LHCN-M2 (cell line): ENCODE results near the gene ACSS1. TPM values are rescaled to one million over a fixed set of nuclear protein-coding genes. Genes with fewer than 3 reads are reported as not detected.

Experiments
- DNase-seq: peaks from one replicate; pipeline ENCODE4 v3.0.0-alpha.2; 2012; ENCODE audit warnings: low read depth
- total RNA-seq: library from RNA; depleted of rRNA; stranded (reverse); fragments of >200 nt; gene quantifications from 2 replicates; pipeline ENCODE4 v1.2.3, GENCODE V29; 2014

The ACSS1 gene
- total RNA-seq, 1 experiment from 2014 or later = 0.75 TPM

GRCh38 chr20:25046736-25047666, 10.9 kb downstream of the ACSS1 start:
- DNase-seq = no peak

GRCh38 chr20:25046181-25046641, 11.7 kb downstream of the ACSS1 start:
- DNase-seq = no peak

DNA sequence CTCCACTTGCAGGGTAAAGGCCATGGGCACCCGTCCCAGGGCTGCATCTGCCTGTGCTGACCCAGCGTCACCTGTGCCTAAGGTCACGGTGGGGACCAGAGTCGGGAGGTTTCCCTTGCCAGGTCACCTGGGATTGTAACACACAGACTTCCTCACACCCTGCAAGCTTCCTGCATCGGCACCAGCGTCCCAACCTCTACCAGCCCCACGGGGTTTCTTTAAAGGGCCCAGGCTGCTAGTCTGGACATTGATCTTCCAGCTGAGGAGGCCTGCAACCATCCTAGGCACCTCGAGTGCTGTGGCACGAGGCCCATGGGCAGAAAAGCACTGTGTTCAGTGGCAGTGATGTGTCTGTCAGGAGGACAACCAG, 12.6 kb downstream of the ACSS1 start:
- DNase-seq = no peak

GRCh38 chr20:25044660-25045342, 13.1 kb downstream of the ACSS1 start:
- no peak for DNase-seq

DNA sequence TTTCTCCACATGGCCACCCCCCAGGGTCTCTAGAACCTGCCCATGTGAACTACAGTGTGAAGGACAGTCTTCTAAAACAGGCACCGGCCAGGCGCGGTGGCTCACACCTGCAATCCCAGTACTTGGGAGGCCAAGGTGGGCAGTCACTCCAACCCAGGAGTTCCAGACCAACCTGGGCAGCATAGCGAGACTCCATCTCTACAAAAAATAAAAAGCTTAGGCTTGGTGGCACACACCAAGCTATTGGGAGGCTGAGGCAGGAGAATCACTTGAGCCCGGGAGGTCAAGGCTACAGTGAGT, 13.7 kb downstream of the ACSS1 start:
- DNase-seq = no peak

GRCh38 chr20:25043499-25044260, 14.3 kb downstream of the ACSS1 start:
- no peak for DNase-seq

DNA sequence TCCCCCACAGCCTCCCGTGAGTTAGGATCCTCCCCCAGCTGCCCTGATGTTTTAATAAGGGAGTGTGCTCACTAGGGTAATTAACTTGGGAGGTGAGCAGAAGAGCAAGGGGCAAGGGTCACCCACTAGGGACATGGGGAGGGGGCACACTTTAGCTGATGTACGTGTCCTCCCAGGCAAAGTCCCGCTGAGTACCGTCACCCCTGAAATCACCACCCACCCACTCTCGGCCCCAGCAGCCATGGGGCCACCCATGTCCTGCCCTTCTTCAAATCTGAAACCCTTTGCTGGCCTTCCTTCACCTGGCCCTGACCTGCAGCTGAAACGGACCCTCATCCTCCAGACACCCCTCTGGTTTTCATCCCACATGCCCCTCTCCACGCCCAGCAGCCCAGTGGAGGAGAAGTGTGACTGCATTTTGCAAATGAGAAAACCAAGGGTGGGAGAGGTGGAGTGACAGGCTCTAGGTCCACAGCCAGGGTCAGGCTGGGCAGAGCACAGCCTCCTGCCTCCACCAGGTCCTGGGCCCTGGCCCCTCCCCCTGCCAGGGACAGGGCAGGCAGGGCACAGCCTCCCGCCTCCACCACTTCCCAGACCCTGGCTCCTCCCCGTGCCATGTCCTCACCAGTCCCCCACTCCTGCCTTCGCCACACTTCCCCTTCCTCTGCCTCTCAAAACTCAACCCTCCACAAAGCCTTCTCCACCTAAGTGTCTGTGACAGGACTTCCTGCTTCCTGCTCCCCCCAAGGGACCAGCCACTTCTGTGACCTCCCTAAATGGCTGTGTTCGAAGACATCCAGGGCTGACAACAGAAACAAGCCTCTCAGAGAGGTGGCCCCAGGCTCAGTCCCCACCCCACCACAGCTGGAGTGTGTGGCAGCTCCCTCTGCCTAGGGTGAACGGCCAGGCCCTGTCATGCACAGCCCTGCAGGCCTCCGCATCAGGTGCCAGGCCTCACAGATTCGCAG, 15.1 kb downstream of the ACSS1 start:
- DNase-seq = no peak

DNA sequence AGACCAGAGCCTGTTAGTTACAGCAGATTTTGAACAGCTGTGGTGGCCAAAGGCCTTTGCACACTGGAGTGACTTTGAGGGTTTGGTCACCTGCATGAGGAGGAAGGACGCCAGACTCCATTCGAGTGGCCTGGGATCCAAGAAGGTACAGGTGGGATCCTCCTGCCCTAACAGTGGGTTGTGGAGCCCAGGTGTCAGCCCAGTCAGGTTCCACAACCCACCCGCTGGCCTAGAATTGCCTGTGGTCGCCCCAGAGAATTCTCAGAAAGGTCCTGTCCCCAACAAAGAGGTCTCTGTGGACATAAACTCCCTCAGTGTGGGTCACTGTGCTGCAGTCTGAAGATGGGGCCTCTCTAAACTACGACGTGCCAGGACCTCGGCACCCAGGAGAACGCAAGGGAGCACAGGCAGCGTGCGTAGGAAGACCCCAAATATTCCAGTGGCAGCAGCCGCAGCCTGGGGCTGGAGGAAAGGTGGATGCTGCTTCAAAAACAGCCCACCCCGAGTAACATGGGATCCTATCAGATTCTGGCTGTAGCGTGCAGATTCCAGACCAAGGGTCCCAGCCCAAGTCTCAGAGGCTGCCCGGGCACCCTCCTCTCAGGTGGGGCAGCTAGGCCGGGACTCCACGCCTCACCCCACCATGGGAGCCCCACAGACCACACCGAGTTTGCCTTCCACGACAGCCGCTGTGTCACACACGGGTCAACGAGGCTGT, 16.0 kb downstream of the ACSS1 start:
- DNase-seq = no peak

- peak; percentile 66 for DNase-seq
Measured at GRCh38 chr20:25040438-25040831, 17.5 kb downstream of the ACSS1 start.

- DNase-seq = peak; percentile 92
Measured at GRCh38 chr20:25039697-25040437, 18.1 kb downstream of the ACSS1 start.

- DNase-seq = no peak
Measured at GRCh38 chr20:25038591-25039015, 19.3 kb downstream of the ACSS1 start.

DNA sequence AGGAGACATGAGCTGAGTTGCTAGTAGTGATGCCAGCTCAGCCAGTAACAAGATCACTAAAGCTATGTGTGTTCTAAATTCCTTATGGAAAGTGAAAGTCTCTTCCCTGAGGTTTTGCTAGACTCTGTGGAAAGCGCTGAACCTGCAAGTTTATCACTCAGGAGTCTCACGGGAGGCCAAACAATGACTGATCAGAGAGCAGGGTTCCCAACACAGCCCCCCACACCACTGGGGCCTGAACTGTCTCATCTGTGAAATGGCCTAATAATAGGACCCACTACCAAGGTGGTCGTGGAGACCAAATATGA, 19.9 kb downstream of the ACSS1 start:
- no peak for DNase-seq

DNA sequence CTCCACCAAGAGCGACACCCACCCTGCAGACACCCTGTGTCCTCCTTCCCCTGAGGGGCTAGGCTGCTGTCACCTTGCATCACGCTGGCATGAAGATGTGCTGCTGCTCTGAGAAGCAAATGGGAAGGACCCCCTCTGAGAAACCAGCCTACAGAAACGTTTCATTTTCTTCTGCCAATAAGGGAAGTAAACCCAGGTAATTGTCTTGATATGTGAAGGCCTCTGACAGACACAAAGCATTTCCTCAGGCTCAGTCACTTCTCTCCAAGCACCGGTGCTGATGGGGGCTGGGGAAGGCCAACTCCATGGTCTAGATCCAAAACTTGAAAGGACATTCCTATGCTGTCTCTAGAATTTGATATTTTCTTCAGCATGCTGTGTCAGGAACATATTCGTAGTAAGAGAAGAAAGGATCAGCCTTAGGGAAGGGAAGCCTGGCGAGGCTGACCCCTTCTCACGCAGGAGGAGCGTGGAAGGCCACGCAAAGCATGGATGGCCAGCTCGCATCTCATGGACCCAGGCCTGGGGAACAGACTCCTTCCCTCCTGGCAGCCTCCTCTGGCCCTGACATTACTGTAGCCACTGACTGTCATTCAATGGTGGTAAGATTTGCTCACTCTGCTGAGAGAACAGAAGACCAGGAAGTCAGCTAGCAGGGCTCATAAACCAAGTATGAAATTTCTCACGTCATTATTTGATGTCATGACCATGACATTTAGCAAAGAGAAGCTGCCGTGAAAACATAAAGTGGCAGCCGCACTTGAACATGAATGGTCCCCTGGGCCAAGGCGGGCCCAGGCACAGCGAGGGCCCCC, 20.4 kb downstream of the ACSS1 start:
- DNase-seq = no peak

GRCh38 chr20:25036331-25036936, 21.5 kb downstream of the ACSS1 start:
- DNase-seq = no peak

DNA sequence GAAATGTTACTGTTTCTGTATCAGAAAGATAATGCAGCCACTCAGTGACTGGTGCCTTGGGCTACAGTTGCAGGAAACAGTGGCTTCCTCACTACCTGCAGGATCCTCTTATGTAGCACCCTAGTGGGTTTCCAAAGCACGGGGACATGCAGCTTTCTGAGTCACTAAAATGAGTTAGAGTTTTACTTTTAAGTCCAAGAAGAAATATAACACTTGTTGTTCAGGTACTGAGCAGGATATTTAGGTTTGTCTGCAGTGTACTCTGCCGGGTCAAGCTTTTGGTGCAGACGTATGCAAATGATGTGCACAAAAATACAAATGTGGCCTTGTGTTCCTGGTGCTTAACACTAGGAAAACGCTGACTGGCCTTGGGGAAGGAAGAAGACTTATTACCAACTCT, 22.0 kb downstream of the ACSS1 start:
- DNase-seq = no peak

DNA sequence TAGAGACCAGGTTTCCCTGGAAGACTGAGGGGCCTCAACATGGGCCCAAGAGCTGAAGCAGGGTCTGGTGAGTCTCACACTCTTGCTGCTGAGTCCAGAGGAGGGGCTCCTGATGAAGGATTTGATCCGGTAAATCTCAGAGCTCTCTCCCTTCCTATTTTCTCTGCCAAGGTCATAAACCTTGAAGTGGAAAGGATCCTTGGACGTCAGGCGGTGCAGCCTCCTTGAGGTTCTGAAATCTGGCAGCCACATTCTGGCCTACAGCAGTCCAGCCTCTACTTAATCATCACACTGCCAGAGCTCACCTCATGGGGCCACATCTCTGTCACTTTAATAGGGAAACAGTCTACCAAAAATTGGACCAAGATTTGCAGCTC, 24.0 kb downstream of the ACSS1 start:
- DNase-seq = no peak

DNA sequence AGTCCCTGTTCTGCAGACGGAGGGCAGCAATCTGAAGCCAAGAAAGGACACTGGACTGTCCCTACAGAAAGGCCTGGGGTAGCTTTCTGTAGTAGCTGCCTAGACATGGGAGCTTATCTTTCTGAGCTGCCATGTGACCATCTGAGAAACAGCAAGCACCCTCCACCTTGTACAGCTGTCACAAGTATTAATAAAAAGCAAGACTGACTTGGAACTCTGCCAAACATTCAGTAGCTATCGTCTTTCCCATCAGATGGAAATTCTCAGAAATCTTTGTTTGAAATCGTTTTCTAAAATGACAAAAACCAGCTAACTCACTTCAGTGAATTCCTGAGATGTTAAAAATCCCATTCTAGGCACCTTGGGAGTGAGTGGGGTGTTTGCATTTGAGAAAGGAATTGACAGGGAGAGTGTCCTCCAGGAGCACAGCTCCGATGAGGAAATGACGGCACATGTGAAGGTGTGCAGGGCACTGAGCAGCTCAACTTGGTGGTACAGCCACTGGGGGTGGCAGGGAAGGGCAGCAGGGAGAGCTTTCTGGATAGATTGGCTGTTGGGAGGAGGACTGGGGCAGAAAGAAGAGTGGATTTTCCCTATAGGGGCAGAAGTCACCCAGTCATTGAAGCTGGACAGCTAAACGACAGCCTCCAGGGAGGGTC, 24.5 kb downstream of the ACSS1 start:
- no peak for DNase-seq
